ENCODE measurements around the gene FAR1. TPM values are rescaled to one million over a fixed set of nuclear protein-coding genes. Genes with fewer than 3 reads are reported as not detected.
"Not testable (repeated sequence)": the region's sequence is repeated elsewhere in the genome, so short reads cannot be mapped to it uniquely, and the experiment has no call there.

Gene FAR1
- total RNA-seq, 2 experiments from 2014 or later: 47.1 to 48.3 TPM

DNA sequence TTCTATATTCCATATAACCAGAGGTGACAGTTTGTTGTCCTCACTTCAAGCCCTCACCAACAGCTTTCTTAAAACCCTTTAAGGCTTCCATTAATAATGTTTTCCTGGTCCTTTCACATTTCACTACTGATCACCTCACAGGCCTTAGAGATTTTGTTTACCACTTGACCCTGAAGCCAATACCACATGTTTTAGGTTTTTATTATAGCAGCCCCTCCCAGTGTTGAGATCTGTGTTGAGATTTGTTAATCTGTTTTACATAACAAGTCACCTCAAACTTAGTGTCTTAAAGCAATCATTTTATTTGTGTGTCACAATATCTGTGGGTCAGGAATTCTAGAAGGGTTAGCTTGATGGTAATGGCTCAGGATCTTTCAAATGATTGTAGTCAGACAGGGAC, 49.9 kb downstream of the FAR1 start:
- H3K36me3 Mint-ChIP-seq: peaks cover 41% of the 10 kb centered on the region
- H3K27ac Mint-ChIP-seq: no peak overlapping the region
- H3K4me3 Mint-ChIP-seq: no peak overlapping the region
- H3K9me3 Mint-ChIP-seq: no peaks in the 10 kb centered on the region
- H3K4me1 Mint-ChIP-seq: no peaks in the 10 kb centered on the region
- H3K27me3 Mint-ChIP-seq: no peaks in the 10 kb centered on the region
- DNase-seq: no peak

DNA sequence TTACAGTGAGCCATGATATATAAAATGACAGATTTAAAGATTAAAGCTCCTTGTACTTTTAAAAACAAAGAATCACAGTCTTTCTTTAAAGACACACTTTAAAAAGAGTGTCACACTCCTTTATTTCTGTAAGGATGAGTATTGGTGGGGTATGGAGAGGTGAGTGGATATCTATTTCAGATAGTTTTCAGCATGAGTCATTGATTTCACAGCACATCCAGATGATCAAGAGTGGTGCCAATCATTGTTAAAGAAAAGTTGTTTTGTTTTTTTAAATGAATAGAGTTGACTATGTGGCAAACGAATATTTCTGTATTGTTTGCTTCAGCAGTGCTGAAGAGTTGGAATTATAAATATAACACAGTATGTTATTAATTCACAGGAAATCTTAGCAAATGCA, 52.5 kb downstream of the FAR1 start:
- Mint-ChIP-seq H3K4me3 (no peak overlapping the region), H3K9me3 (no peaks in the 10 kb centered on the region), H3K36me3 (peaks cover 34% of the 10 kb centered on the region), H3K27ac (no peak overlapping the region), H3K27me3 (no peaks in the 10 kb centered on the region), H3K4me1 (no peaks in the 10 kb centered on the region)
- DNase-seq: no peak

DNA sequence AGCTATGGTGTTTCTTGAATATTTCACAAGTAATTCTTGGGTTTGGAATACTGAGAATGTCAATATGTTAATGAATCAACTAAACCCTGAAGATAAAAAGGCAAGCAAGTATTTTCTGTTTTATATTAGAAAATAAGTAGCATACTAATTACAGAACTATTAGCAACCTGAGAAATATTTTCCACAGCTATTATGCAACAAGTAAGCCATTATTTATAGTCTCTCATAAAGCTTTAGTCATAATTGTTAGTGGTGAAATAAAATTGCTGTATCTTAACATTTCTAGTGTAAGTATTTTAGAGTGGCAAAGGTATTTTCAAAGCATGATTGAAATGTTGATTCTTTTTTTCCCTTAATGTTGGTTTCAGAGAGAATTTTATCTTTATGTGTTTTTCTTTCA, 53.3 kb downstream of the FAR1 start:
- no peak overlapping the region for H3K27ac Mint-ChIP-seq
- H3K9me3 Mint-ChIP-seq: no peaks in the 10 kb centered on the region
- no peak for DNase-seq
- peaks cover 32% of the 10 kb centered on the region for H3K36me3 Mint-ChIP-seq
- H3K27me3 Mint-ChIP-seq: no peaks in the 10 kb centered on the region
- H3K4me1 Mint-ChIP-seq: no peaks in the 10 kb centered on the region
- H3K4me3 Mint-ChIP-seq: no peak overlapping the region

DNA sequence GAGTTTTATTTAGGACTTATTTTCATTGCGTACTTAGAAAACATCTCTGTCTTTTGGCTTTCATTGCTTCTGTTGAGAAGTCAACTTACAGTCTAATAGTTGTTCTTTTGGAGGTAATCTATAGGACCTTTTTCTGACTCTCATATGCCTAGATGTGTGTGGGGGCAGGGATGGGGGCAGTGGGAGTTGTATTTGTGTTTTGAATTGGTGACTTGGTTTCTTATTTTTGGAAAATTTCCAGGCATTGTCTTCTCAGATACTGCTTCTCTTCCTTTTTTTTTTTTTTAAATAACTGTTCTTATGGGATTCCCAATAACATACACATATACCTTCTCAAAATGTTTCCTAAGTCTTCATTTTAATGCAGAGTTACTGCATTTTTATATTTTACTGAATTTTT, 58.0 kb downstream of the FAR1 start:
- no peak for DNase-seq
- Mint-ChIP-seq H3K27me3 (no peaks in the 10 kb centered on the region), H3K4me1 (no peaks in the 10 kb centered on the region), H3K4me3 (no peak overlapping the region), H3K9me3 (no peaks in the 10 kb centered on the region), H3K27ac (no peak overlapping the region), H3K36me3 (peaks cover 27% of the 10 kb centered on the region)

DNA sequence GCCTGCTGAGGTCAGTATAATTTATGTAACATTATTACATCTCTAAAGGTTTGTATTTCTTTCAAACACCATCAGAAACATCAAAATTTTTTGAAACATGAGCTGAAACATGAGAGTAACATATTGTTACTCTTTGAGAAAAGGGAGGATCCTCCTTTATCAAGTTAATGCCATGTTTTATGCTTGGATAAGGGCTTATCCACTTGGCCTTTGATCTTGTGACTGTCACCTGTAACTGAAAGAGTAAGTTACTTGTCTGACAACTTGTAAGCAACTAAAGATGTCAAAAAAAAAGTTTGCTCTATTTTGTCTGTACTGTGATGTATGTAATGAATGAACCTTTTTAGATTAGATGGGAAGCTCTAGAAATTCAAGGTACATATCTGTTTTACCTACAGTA, 59.6 kb downstream of the FAR1 start:
- Mint-ChIP-seq H3K27me3 (no peaks in the 10 kb centered on the region), H3K36me3 (peaks cover 21% of the 10 kb centered on the region), H3K27ac (no peak overlapping the region), H3K4me1 (no peaks in the 10 kb centered on the region), H3K4me3 (no peak overlapping the region), H3K9me3 (no peaks in the 10 kb centered on the region)
- DNase-seq: no peak

DNA sequence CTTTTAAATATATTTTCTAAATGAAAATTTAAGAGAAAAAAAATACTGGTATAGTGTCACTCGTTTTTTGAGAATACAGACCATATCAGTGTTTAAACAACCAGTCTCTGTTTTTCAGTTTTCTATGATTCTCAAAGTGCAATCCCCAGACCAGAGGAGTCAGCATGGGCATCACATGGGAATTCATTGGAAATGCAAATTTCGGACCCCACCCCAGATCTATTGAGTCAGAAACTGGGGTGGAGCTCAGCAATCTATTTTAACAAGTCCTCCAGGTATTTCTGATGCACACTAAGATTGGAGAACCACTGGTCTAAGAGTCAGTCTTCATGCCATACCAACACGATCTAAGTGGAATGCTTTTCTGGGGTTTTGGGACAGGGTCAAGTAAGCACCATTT, 66.1 kb downstream of the FAR1 start:
- no peak for DNase-seq
- Mint-ChIP-seq H3K4me3 (no peak overlapping the region), H3K27ac (no peak overlapping the region), H3K36me3 (peaks cover 3% of the 10 kb centered on the region), H3K27me3 (no peaks in the 10 kb centered on the region), H3K9me3 (no peaks in the 10 kb centered on the region), H3K4me1 (no peaks in the 10 kb centered on the region)

DNA sequence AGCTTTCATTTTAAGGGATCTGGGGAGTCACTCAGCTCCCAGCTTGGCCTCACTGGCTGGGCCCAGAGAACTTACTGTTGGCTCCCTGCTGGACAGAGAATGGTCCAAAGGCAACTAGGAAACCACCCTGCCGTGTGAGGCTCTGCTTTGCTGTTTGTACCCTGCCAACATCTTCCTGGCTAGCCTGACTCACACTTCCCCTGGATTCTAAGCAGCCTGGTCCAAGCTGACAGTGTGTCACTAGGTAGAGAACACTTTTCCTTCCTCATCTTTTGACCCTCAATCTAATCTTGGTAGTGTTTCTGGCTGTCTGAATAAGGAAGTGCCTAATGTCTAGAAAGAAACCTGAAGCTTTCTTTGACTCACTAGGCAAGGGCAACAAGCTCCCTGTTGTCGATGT, 76.7 kb downstream of the FAR1 start:
- Mint-ChIP-seq H3K4me3 (no peak overlapping the region), H3K4me1 (no peaks in the 10 kb centered on the region), H3K27me3 (peaks cover 27% of the 10 kb centered on the region), H3K27ac (no peak overlapping the region), H3K36me3 (no peaks in the 10 kb centered on the region), H3K9me3 (no peaks in the 10 kb centered on the region)
- DNase-seq: no peak

DNA sequence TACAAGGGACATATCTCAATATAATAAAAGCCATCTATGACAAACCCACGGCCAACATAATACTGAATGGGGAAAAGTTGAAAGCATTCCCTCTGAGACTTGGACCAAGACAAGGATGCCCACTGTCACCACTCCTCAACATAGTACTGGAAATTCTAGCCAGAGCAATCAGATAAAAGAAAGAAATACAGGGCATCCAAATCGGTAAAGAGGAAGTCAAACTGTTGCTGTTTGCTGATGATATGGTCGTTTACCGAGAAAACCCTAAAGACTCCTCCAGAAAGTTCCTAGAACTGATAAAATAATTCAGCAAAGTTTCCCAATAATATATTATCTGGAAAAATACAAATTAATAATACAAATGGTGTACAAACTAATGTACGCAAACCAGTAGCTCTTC, 84.8 kb downstream of the FAR1 start:
- H3K27ac Mint-ChIP-seq, H3K4me1 Mint-ChIP-seq, H3K9me3 Mint-ChIP-seq, H3K4me3 Mint-ChIP-seq, H3K36me3 Mint-ChIP-seq, H3K27me3 Mint-ChIP-seq, DNase-seq: not testable (repeated sequence)

DNA sequence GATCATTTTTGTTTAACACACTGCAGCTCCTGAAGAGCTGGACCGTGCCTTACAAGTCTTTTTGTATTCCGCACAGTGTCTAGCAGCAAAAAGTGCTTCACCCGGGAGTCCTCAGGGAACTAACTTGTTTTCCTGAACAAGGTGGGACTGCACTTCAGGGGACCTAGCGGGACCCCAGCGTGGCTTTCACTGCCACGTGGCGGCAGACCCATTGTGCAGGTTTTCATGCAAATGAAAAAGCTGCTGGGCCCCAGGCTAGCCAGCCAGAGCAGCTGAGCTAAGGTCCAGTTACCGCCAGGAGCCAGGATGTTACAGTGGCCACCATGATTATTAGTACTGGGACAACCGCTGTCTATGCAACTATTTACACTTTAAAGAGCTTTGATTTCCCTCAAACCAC, 90.6 kb downstream of the FAR1 start:
- no peak overlapping the region for H3K4me3 Mint-ChIP-seq
- no peaks in the 10 kb centered on the region for H3K36me3 Mint-ChIP-seq
- no peak overlapping the region for H3K27ac Mint-ChIP-seq
- no peaks in the 10 kb centered on the region for H3K27me3 Mint-ChIP-seq
- no peaks in the 10 kb centered on the region for H3K4me1 Mint-ChIP-seq
- no peak for DNase-seq
- no peaks in the 10 kb centered on the region for H3K9me3 Mint-ChIP-seq

DNA sequence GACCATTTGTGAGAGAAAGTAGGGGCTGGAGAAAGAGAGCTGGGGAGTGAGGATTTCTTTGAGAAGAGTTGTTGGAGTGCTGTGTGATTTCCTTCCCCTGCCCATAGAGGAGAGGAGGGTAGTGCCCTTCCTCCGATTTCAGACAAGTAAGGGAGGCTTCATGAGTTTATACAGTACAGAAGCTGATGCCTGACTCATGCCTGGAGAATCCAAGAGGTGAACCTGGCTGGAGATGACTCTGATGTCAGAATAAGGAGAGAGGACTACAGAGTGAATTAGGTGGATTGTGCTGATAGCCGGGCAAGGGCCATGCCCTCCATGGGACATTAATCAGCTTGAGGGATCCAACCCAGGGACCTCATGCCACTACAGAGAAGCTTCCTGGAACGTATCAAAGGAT, 91.6 kb downstream of the FAR1 start:
- H3K27me3 Mint-ChIP-seq: no peaks in the 10 kb centered on the region
- no peaks in the 10 kb centered on the region for H3K9me3 Mint-ChIP-seq
- no peak for DNase-seq
- no peaks in the 10 kb centered on the region for H3K36me3 Mint-ChIP-seq
- no peak overlapping the region for H3K4me3 Mint-ChIP-seq
- H3K27ac Mint-ChIP-seq: no peak overlapping the region
- H3K4me1 Mint-ChIP-seq: no peaks in the 10 kb centered on the region

DNA sequence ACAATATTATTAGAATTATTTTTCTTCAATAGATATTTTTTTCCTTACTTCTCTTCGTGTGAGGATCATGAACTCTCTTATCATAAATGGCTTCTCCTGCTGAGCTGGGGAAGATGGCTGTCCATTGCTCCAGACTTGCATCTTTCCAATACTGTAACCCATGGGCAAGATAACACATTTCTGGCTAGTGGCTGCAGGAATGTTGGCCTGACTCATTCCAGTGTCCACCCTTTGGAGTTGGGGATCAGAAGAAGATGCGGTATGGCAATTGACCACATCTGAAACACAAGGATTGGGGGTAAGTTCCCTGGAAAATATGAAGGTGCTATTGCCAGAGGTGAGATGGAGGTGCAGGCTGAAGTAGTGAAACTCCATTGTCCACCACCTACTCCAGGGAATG, 92.8 kb downstream of the FAR1 start:
- Mint-ChIP-seq H3K4me1 (no peaks in the 10 kb centered on the region), H3K27me3 (no peaks in the 10 kb centered on the region), H3K4me3 (no peak overlapping the region), H3K27ac (no peak overlapping the region), H3K9me3 (no peaks in the 10 kb centered on the region), H3K36me3 (no peaks in the 10 kb centered on the region)
- DNase-seq: no peak

DNA sequence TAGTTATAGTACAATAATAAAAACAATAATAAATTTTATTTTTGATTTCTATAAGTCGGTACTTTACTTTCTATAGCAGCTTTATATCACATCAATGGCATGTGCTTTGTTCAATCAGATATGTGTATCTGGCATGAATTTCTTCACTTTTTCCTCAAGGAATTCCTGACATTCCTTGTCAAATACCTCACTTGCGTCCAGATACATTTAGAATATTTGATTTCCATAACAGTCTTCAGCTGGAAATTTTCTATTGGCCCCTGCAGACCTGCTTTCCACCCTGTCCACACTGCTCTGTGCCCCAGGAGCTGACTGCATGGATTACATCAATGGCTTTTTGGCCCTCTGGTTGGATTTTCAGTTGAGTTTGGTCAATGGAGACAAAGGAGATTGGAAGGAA, 93.2 kb downstream of the FAR1 start:
- Mint-ChIP-seq H3K36me3 (no peaks in the 10 kb centered on the region), H3K4me1 (no peaks in the 10 kb centered on the region), H3K27ac (no peak overlapping the region), H3K4me3 (no peak overlapping the region), H3K27me3 (no peaks in the 10 kb centered on the region), H3K9me3 (no peaks in the 10 kb centered on the region)
- DNase-seq: no peak

DNA sequence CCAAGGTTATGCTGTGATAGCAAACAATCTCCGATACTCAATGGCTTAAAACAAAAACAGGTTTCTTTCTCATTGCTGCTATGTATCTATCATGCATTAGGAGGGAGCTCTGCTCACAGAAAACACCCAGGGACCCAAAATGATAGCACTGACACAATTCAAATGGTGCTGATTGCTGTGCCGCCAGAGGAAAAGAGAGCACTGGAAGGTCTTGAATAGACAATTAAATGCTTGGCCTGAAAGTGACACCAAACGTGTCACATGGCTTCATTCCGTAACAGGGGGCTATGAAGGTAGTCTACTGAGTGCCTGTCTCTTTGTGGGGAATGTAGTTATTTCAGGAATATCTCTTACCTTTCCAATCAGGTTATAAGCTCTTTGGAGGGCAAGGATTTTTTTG, 94.2 kb downstream of the FAR1 start:
- Mint-ChIP-seq H3K27ac (no peak overlapping the region), H3K9me3 (no peaks in the 10 kb centered on the region), H3K27me3 (no peaks in the 10 kb centered on the region), H3K4me3 (no peak overlapping the region), H3K36me3 (no peaks in the 10 kb centered on the region), H3K4me1 (no peaks in the 10 kb centered on the region)
- no peak for DNase-seq

DNA sequence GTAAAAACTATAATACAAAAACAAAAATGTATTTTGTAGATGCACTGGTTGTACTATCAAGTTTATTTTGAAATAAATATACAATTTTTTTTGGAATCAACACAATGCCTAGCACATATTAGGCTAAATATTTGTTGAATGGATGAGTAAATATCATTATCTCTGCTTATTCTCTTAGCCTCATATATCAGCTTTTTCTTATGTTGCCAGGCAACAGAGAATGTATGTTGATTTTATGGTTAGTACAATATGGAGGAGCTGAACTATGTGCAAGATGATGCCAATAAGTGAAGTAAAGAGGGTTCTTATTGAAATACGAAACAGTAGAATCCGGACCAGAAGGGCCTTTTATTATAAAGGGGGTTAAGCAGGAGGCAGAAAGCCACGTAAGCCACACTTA, 94.9 kb downstream of the FAR1 start:
- Mint-ChIP-seq H3K27me3 (no peaks in the 10 kb centered on the region), H3K9me3 (no peaks in the 10 kb centered on the region), H3K27ac (no peak overlapping the region), H3K4me1 (no peaks in the 10 kb centered on the region), H3K36me3 (no peaks in the 10 kb centered on the region), H3K4me3 (no peak overlapping the region)
- DNase-seq: no peak

DNA sequence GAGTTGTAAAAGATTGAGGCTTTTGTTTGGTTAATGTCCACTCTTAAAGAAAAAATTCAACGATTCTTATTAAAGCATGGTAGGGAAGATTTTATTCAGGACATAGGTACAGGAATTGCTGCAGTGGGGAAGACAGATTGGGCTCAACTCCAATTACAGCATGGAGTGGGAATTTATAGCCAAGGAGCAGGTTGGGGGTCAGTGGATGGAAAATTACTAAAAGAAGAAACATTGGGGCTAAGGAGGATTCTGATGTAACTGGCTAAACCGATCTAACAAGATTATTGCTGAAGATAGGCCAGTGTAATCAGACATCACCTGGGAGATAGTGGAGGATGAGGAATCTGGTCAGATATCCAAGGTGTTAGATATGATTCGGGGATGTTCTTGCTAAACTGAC, 97.4 kb downstream of the FAR1 start:
- Mint-ChIP-seq H3K27me3 (no peaks in the 10 kb centered on the region), H3K27ac (no peak overlapping the region), H3K4me1 (no peaks in the 10 kb centered on the region), H3K36me3 (no peaks in the 10 kb centered on the region), H3K9me3 (no peaks in the 10 kb centered on the region), H3K4me3 (no peak overlapping the region)
- DNase-seq: no peak

DNA sequence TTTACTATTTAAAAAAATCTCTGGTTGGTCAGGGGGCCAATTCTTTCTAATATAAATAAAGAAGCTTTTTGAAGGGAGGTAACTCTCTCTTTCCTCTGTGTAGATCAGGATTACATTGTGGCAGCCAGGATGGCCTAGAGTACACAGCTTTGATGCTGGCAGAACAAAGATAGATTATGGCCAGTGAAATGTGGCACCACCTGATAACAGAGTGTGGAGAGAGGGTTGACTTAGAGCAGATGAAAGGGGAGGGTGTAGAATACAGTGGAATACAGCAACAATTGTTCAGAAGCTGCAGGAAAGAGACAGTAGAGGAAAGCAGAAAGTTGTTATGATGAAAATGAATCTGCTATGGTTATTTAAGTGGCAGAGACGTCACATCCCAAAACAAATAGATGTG, 99.0 kb downstream of the FAR1 start:
- DNase-seq: no peak
- no peaks in the 10 kb centered on the region for H3K9me3 Mint-ChIP-seq
- no peak overlapping the region for H3K27ac Mint-ChIP-seq
- H3K4me1 Mint-ChIP-seq: no peaks in the 10 kb centered on the region
- no peaks in the 10 kb centered on the region for H3K27me3 Mint-ChIP-seq
- no peaks in the 10 kb centered on the region for H3K36me3 Mint-ChIP-seq
- H3K4me3 Mint-ChIP-seq: no peak overlapping the region

DNA sequence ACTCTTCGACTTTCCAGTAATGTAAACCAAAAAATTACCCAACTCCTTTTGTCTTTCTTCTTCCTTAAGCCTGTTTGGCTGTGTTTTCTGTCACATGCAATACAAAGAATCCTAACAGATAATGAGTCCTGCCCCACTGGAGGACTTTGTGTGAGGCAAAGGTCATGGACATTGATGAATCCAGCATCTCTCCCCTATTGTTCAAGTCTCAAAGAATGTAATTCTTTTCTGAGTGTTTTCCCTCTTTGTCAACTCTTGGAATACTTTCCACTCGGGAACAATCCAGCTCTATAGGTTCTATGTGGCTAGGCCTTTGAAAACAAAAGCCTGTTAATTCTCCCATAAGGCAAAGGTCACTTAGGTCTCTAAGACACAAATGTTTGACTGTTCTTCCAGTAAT, 100.7 kb downstream of the FAR1 start:
- Mint-ChIP-seq H3K27me3 (no peaks in the 10 kb centered on the region), H3K36me3 (no peaks in the 10 kb centered on the region), H3K4me1 (no peaks in the 10 kb centered on the region), H3K4me3 (no peak overlapping the region), H3K9me3 (no peaks in the 10 kb centered on the region), H3K27ac (no peak overlapping the region)
- no peak for DNase-seq
